ENCODE data around the gene TCF15. TPM values are rescaled to one million over a fixed set of nuclear protein-coding genes. Genes with fewer than 3 reads are reported as not detected.

Gene TCF15
- total and polyA plus RNA-seq, 2 of the 13 experiments (the other 11 are each of a cell fraction or from before 2014, with no cell fraction given), result not detected

GRCh38 chr20:641516-641875 is 31.4 kb upstream of the TCF15 start (continued):
- TF ChIP-seq MTA1 (CRISPR knock-in tag; IDR thresholded peaks at IDR 0.05; ENCODE audit: borderline replicate concordance) (peak; percentile 26; the same call in 1 of the 2 replicates), THAP11 (CRISPR knock-in tag; IDR thresholded peaks at IDR 0.05) (peak; percentile 28; the same call in 1 of the 2 replicates), ZFYVE20 (CRISPR knock-in tag; IDR thresholded peaks at IDR 0.05; ENCODE audit: borderline replicate concordance, low read depth) (no peak), MLX (CRISPR knock-in tag; IDR thresholded peaks at IDR 0.05) (no peak), ZNF337 (CRISPR knock-in tag; IDR thresholded peaks at IDR 0.05; ENCODE audit: borderline replicate concordance, low read depth) (no peak), MEIS2 (CRISPR knock-in tag; IDR thresholded peaks at IDR 0.05) (peak; percentile 95), ZBTB38 (CRISPR knock-in tag; IDR thresholded peaks at IDR 0.05) (peak; percentile 26; the same call in 1 of the 2 replicates), GABPB1 (CRISPR knock-in tag; IDR thresholded peaks at IDR 0.05) (peak; percentile 67), SRSF1 (optimal IDR thresholded peaks at IDR 0.05; ENCODE audit: low read depth, low read length) (peak; percentile 100), CCAR2 (optimal IDR thresholded peaks at IDR 0.05; ENCODE audit: low read depth, low read length) (no peak), ZNF12 (CRISPR knock-in tag; IDR thresholded peaks at IDR 0.05) (no peak), ZNF552 (CRISPR knock-in tag; IDR thresholded peaks at IDR 0.05; ENCODE audit: borderline replicate concordance) (no peak), THAP7 (CRISPR knock-in tag; IDR thresholded peaks at IDR 0.05) (no peak), PATZ1 (CRISPR knock-in tag; IDR thresholded peaks at IDR 0.05) (peak; percentile 99), ZNF512B (CRISPR knock-in tag; IDR thresholded peaks at IDR 0.05; ENCODE audit: borderline replicate concordance) (no peak), ARNT (IDR thresholded peaks at IDR 0.05) (no peak), TMF1 (CRISPR knock-in tag; IDR thresholded peaks at IDR 0.05; ENCODE audit: low read depth) (no peak), PRDM10 (CRISPR knock-in tag; IDR thresholded peaks at IDR 0.05; ENCODE audit: low read depth) (peak; percentile 58; the same call in 1 of the 2 replicates), CTCF (CRISPR knock-in tag; IDR thresholded peaks at IDR 0.05) (peak; percentile 60)

Measured in HepG2 (cell line).